H1 (cell line): ENCODE measurements around the gene NOX5. TPM values are rescaled to one million over a fixed set of nuclear protein-coding genes. Genes with fewer than 3 reads are reported as not detected.

Source experiments
- BACH1 ChIP-seq: IDR thresholded peaks from 2 replicates; pipeline ENCODE4 v1.6.1; 2012; ENCODE audit warnings: low read length, improper control_type of control experiment
- CHD1 ChIP-seq: IDR thresholded peaks from 2 replicates; pipeline ENCODE4 v1.6.1; 2012; ENCODE audit warnings: low read depth, low read length, improper control_type of control experiment
- EP300 ChIP-seq, 2 experiments: IDR thresholded peaks; 1 replicate in 1 of 2; 2 replicates in 1 of 2; pipeline ENCODE4 v1.6.1; 2011 to 2012; ENCODE audit warnings: low read depth in 2 of 2, low read length in 2 of 2, mild to moderate bottlenecking in 2 of 2, borderline replicate concordance in 1 of 2, inconsistent platforms in 1 of 2, moderate library complexity in 1 of 2
- HDAC2 ChIP-seq, 2 experiments: fragments of 300-600 bp in 1 of 2; sonication (generic) in 1 of 2; IDR thresholded peaks; 2 replicates each; pipeline ENCODE4 v1.6.1; 2011 to 2012; ENCODE audit warnings: low read depth in 2 of 2, low read length in 2 of 2, mild to moderate bottlenecking in 2 of 2, moderate library complexity in 2 of 2, borderline replicate concordance in 1 of 2, inconsistent platforms in 1 of 2
- KDM1A ChIP-seq: fragments of 200-600, 300-600 bp; sonication (generic); IDR thresholded peaks from 2 replicates; pipeline ENCODE4 v1.7.1; 2016; ENCODE audit warnings: mild to moderate bottlenecking, low read length, borderline replicate concordance
- PHF8 ChIP-seq: fragments of 200-600 bp; sonication (generic); conservative IDR thresholded peaks from 2 replicates; pipeline ENCODE4 v1.7.1; 2012; ENCODE audit warnings: low read depth, mild to moderate bottlenecking, inconsistent platforms, low read length, moderate library complexity
- POLR2A ChIP-seq, 2 experiments: IDR thresholded peaks; 1 replicate in 1 of 2; 2 replicates in 1 of 2; pipeline ENCODE4 v1.6.1; 2011; ENCODE audit warnings: low read depth in 2 of 2, low read length in 2 of 2, mild to moderate bottlenecking in 2 of 2; ENCODE audit errors: control extremely low read depth in 1 of 2
- POU5F1 ChIP-seq: IDR thresholded peaks from 2 replicates; pipeline ENCODE4 v1.6.1; 2011; ENCODE audit warnings: low read depth, mild to moderate bottlenecking, low read length, moderate library complexity
- RAD21 ChIP-seq, 2 experiments: IDR thresholded peaks in 1 of 2; conservative IDR thresholded peaks in 1 of 2; 2 replicates each; pipeline ENCODE4 v1.6.1; 2011; ENCODE audit warnings: low read depth in 2 of 2, low read length in 2 of 2, improper control_type of control experiment in 1 of 2, inconsistent platforms in 1 of 2, mild to moderate bottlenecking in 1 of 2, moderate library complexity in 1 of 2
- RBBP5 ChIP-seq: IDR thresholded peaks from 2 replicates; pipeline ENCODE4 v1.7.1; 2012; ENCODE audit warnings: low read depth, mild to moderate bottlenecking, inconsistent platforms, low read length, moderate library complexity, borderline replicate concordance
- RXRA ChIP-seq: IDR thresholded peaks from 2 replicates; pipeline ENCODE4 v1.6.1; 2011; ENCODE audit warnings: low read depth, mild to moderate bottlenecking, low read length, moderate library complexity; ENCODE audit not compliant: insufficient read depth
- SP1 ChIP-seq: IDR thresholded peaks from 2 replicates; pipeline ENCODE4 v1.6.1; 2011; ENCODE audit warnings: low read depth, low read length
- SRF ChIP-seq: IDR thresholded peaks from 2 replicates; pipeline ENCODE4 v1.6.1; 2011; ENCODE audit warnings: mild to moderate bottlenecking, low read depth, low read length, moderate library complexity
- polyA plus RNA-seq, 7 experiments: library from polyadenylated mRNA; depleted of rRNA in 3 of 7; stranded (reverse) in 5 of 7; unstranded in 2 of 7; fragments of >200 nt in 5 of 7; fragments of 200-250 nt in 2 of 7; gene quantifications; 1 replicate in 5 of 7; 2 replicates in 1 of 7; 4 replicates in 1 of 7; pipeline versions ENCODE4 v1.2.1 to v1.2.3, GENCODE V29; 2011 to 2013; ENCODE audit warnings: missing spikeins in 2 of 7, mixed read lengths in 2 of 7
- total RNA-seq: library from RNA; stranded (reverse); fragmentation: NEBNext Ultra II Directional; extraction: Animal tissue kit (Norgen Biotek cat#: 25700); gene quantifications from 2 replicates; pipeline ENCODE4 v1.2.1, GENCODE V29; 2021
- TF ChIP-seq, protein P1 (sequence below): IDR thresholded peaks from 2 replicates; pipeline ENCODE4 v1.6.1; 2011; ENCODE audit warnings: low read length, improper control_type of control experiment
- TF ChIP-seq, protein P2 (sequence below): IDR thresholded peaks from 2 replicates; pipeline ENCODE4 v1.6.1; 2012; ENCODE audit warnings: low read length, inconsistent platforms

NOX5 gene
- total and polyA plus RNA-seq, 2 of the 8 experiments (the other 6 are each of a cell fraction or from before 2014, with no cell fraction given) = under 0.01 TPM; not detected in 1

DNA sequence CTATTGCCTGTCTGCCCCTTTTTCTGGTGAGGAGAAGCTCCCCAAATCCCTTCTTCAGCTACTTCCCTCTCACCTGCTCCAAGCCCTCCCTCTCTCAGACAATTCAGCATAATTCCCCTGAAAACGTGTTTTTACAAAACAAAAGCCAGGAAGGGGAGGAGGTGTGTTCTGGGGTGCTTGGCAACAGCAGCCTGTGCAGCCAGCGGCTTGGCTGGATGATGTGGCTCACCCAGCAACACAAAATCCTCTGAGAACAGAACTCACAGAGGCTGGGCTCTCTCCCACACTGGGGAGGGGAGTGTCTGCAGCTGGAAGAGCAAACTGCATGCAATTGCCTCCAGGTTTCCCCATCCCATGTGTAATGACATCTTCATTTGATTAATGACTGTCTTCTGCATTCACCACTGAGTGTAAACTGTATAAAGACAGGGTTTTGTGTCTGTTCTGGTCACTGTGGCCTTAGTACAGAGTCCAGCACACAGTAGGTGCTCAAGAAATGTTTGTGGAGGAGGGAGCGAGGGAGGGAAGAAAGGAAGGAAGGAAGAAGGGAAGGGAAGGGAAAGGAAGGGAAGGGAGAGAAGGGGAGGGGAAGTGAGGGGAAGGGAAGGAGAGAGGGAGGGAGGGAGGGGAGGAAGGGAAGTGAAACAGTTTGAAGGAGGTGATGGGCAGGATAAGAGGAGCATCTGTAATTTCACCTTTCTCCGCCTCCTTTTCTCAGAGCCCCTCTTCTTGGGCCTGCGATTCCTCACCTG is 75.9 kb downstream of the NOX5 start (continued):
- TF ChIP-seq RBBP5 (0 out of 2 replicates have a peak, but pooled peaks have one; percentile 24), POLR2A (IDR thresholded peaks at IDR 0.05; ENCODE audit: control extremely low read depth in 1 of 2, low read depth in 2 of 2, low read length in 2 of 2) (no peak), RXRA (no peak), PHF8 (no peak), SP1 (no peak), RAD21 (IDR thresholded peaks at IDR 0.05 in 1 of 2, conservative IDR thresholded peaks at IDR 0.05 in 1 of 2; ENCODE audit: low read depth in 2 of 2, low read length in 2 of 2) (no peak), POU5F1 (no peak), KDM1A (no peak), SRF (no peak), HDAC2 (IDR thresholded peaks at IDR 0.05; ENCODE audit: borderline replicate concordance in 1 of 2, low read depth in 2 of 2, low read length in 2 of 2) (peak in 1 of 2 experiments; percentile 60; a peak in 1 of 4 replicates), EP300 (IDR thresholded peaks at IDR 0.05; ENCODE audit: borderline replicate concordance in 1 of 2, low read depth in 2 of 2, low read length in 2 of 2) (peak in 1 of 2 experiments; percentile 45; a peak in 1 of 3 replicates), CHD1 (no peak), BACH1 (no peak)
- TF ChIP-seq, protein P1, sequence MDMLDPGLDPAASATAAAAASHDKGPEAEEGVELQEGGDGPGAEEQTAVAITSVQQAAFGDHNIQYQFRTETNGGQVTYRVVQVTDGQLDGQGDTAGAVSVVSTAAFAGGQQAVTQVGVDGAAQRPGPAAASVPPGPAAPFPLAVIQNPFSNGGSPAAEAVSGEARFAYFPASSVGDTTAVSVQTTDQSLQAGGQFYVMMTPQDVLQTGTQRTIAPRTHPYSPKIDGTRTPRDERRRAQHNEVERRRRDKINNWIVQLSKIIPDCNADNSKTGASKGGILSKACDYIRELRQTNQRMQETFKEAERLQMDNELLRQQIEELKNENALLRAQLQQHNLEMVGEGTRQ = no peak
- TF ChIP-seq, protein P2, sequence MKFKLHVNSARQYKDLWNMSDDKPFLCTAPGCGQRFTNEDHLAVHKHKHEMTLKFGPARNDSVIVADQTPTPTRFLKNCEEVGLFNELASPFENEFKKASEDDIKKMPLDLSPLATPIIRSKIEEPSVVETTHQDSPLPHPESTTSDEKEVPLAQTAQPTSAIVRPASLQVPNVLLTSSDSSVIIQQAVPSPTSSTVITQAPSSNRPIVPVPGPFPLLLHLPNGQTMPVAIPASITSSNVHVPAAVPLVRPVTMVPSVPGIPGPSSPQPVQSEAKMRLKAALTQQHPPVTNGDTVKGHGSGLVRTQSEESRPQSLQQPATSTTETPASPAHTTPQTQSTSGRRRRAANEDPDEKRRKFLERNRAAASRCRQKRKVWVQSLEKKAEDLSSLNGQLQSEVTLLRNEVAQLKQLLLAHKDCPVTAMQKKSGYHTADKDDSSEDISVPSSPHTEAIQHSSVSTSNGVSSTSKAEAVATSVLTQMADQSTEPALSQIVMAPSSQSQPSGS = no peak
